HepG2 (cell line): ENCODE measurements around the gene PFDN1. TPM values are rescaled to one million over a fixed set of nuclear protein-coding genes. Genes with fewer than 3 reads are reported as not detected.
A peak's percentile ranks its signal among the peaks of the same experiment; 100 is the strongest.

ENCODE experiments used
- AHDC1 ChIP-seq: sonication (generic); formaldehyde crosslinking; IDR thresholded peaks from 2 replicates; pipeline ENCODE4 v1.5.1; 2020; ENCODE audit warnings: mild to moderate bottlenecking, missing genetic modification reagents, borderline replicate concordance
- ARID4A ChIP-seq: sonication (generic); formaldehyde crosslinking; IDR thresholded peaks from 2 replicates; pipeline ENCODE4 v1.5.0; 2020; ENCODE audit warnings: mild to moderate bottlenecking, missing genetic modification reagents, borderline replicate concordance
- ETV5 ChIP-seq: IDR thresholded peaks from 2 replicates; pipeline ENCODE4 v1.6.1; 2018; ENCODE audit warnings: missing biosample characterization, missing genetic modification reagents, inconsistent platforms, borderline replicate concordance
- JUNB ChIP-seq: sonication (generic); formaldehyde crosslinking; IDR thresholded peaks from 2 replicates; pipeline ENCODE4 v1.8.0; 2022; ENCODE audit warnings: missing genetic modification reagents, mild to moderate bottlenecking, borderline replicate concordance
- LBX2 ChIP-seq: sonication (generic); formaldehyde crosslinking; IDR thresholded peaks from 2 replicates; pipeline ENCODE4 v1.5.0; 2020; ENCODE audit warnings: missing genetic modification reagents, mild to moderate bottlenecking, borderline replicate concordance
- MATR3 ChIP-seq: sonication (generic); formaldehyde crosslinking; IDR thresholded peaks from 2 replicates; pipeline ENCODE4 v1.4.0; 2020; ENCODE audit warnings: missing genetic modification reagents
- PRPF4 ChIP-seq: fragments of 200-400 bp; formaldehyde crosslinking; IDR thresholded peaks from 2 replicates; pipeline ENCODE4 v1.6.1; 2016; ENCODE audit warnings: low read length, low read depth; ENCODE audit not compliant: poor library complexity, severe bottlenecking
- RARG ChIP-seq: sonication (generic); formaldehyde crosslinking; IDR thresholded peaks from 2 replicates; pipeline ENCODE4 v1.4.0; 2020; ENCODE audit warnings: low read depth, mild to moderate bottlenecking, missing genetic modification reagents
- SAP130 ChIP-seq: IDR thresholded peaks from 2 replicates; pipeline ENCODE4 v1.6.1; 2016; ENCODE audit warnings: low read depth
- SOX6 ChIP-seq, 2 experiments: fragments of 450-650 bp in 1 of 2; sonication (generic) in 1 of 2; formaldehyde crosslinking in 1 of 2; IDR thresholded peaks; 2 replicates each; pipeline versions ENCODE4 v1.4.0 to v1.6.1; 2017 to 2020; ENCODE audit warnings: antibody characterized with exemption in 1 of 2, mild to moderate bottlenecking in 1 of 2, missing genetic modification reagents in 1 of 2
- TEAD3 ChIP-seq: optimal IDR thresholded peaks from 2 replicates; pipeline ENCODE3; 2016; ENCODE audit warnings: borderline replicate concordance
- ZNF335 ChIP-seq: sonication (generic); formaldehyde crosslinking; IDR thresholded peaks from 2 replicates; pipeline ENCODE4 v1.4.0; 2020; ENCODE audit warnings: missing genetic modification reagents
- ZNF468 ChIP-seq: sonication (generic); formaldehyde crosslinking; IDR thresholded peaks from 2 replicates; pipeline ENCODE4 v1.8.0; 2022; ENCODE audit warnings: mild to moderate bottlenecking, moderate library complexity, missing genetic modification reagents
- ZNF780A ChIP-seq: sonication (generic); formaldehyde crosslinking; IDR thresholded peaks from 2 replicates; pipeline ENCODE4 v1.8.0; 2022; ENCODE audit warnings: mild to moderate bottlenecking, missing genetic modification reagents, moderate library complexity
- ZNF883 ChIP-seq: sonication (generic); formaldehyde crosslinking; IDR thresholded peaks from 2 replicates; pipeline ENCODE4 v1.5.1; 2020; ENCODE audit warnings: mild to moderate bottlenecking, missing genetic modification reagents; ENCODE audit errors: not compliant biosample characterization
- polyA plus RNA-seq, 8 experiments: library from polyadenylated mRNA; depleted of rRNA in 3 of 8; stranded (reverse) in 7 of 8; unstranded in 1 of 8; fragments of >200 nt; fragmentation: Illumina TruSeq in 4 of 8; extraction: Trizol in 4 of 8; gene quantifications; 2 replicates each; pipeline versions ENCODE4 v1.2.1 to v1.2.3, GENCODE V29; 2011 to 2016; ENCODE audit warnings: low read depth in 4 of 8, missing spikeins in 1 of 8, mixed read lengths in 1 of 8; ENCODE audit not compliant: insufficient read depth in 1 of 8
- total RNA-seq, 5 experiments: library from RNA; depleted of rRNA; stranded (reverse); fragments of >200 nt; fragmentation: Illumina TruSeq; extraction: Trizol; gene quantifications; 2 replicates each; pipeline ENCODE4 v1.2.3, GENCODE V29; 2016; ENCODE audit warnings: low read depth in 1 of 5
- TF ChIP-seq, protein P1 (sequence below): sonication (generic); formaldehyde crosslinking; IDR thresholded peaks from 2 replicates; pipeline ENCODE4 v1.8.0; 2022; ENCODE audit warnings: missing genetic modification reagents, mild to moderate bottlenecking, inconsistent platforms, borderline replicate concordance

The PFDN1 gene
- total and polyA plus RNA-seq, 2 of the 13 experiments (the other 11 are each of a cell fraction or from before 2014, with no cell fraction given) = 67.2 to 70.8 TPM

- peak; percentile 30; the same call in 1 of the 2 replicates for TF ChIP-seq AHDC1 (CRISPR knock-in tag)
- TF ChIP-seq LBX2 = no peak
- no peak for TF ChIP-seq ZNF780A (CRISPR knock-in tag)
- TF ChIP-seq RARG (CRISPR knock-in tag) = no peak
- TF ChIP-seq PRPF4 = no peak
- no peak for TF ChIP-seq SOX6 (IDR thresholded peaks at IDR 0.05)
- TF ChIP-seq SOX6 (CRISPR knock-in tag; IDR thresholded peaks at IDR 0.05) = peak; percentile 54; the same call in 1 of the 2 replicates
- TF ChIP-seq ZNF468 (CRISPR knock-in tag) = no peak
- TF ChIP-seq, protein P1, sequence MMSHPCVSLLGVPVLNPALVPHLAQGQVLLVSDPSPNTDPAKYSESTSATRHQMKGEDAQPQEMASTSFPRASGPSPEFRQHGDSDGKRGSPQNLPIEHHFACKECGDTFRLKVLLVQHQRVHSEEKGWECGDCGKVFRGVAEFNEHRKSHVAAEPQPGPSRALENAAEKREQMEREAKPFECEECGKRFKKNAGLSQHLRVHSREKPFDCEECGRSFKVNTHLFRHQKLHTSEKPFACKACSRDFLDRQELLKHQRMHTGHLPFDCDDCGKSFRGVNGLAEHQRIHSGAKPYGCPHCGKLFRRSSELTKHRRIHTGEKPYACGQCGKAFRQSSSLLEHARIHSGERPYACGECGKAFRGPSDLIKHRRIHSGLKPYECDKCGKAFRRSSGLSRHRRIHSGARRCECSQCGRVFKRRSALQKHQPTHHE (CRISPR knock-in tag) = no peak
- TF ChIP-seq ZNF335 = no peak
- no peak for TF ChIP-seq MATR3
- TF ChIP-seq ZNF883 (CRISPR knock-in tag) = no peak
- peak; percentile 36; the same call in 1 of the 2 replicates for TF ChIP-seq ARID4A (CRISPR knock-in tag)
- TF ChIP-seq SAP130 (CRISPR knock-in tag) = peak; percentile 30; the same call in 1 of the 2 replicates
- TF ChIP-seq ETV5 (CRISPR knock-in tag) = 0 out of 2 replicates have a peak, but pooled peaks have one; percentile 14
- peak; percentile 28 for TF ChIP-seq TEAD3 (CRISPR knock-in tag)
- no peak for TF ChIP-seq JUNB (CRISPR knock-in tag)
These were observed 83.6 kb downstream of the PFDN1 start (continued) for GRCh38 chr5:140219068-140219991.
